Neural progenitor cell (in vitro differentiated cells): Measurements from ENCODE around the gene ZFY. TPM values are rescaled to one million over a fixed set of nuclear protein-coding genes. Genes with fewer than 3 reads are reported as not detected.

Source experiments
- DNase-seq: peaks from one replicate; pipeline ENCODE4 v3.0.0-alpha.2; 2016; ENCODE audit warnings: low spot score
- H2AFZ ChIP-seq: fragments of 200-600 bp; sonication (generic); replicated peaks from 2 replicates; pipeline ENCODE4 v1.6.1; 2016; ENCODE audit warnings: antibody characterized with exemption
- H3F3A ChIP-seq: fragments of 200-600 bp; sonication (generic); 2 replicates; pipeline ENCODE4 v1.6.1; 2016; ENCODE audit warnings: antibody characterized with exemption, low read depth
- H3K27ac ChIP-seq: fragments of 200-600 bp; sonication (generic); 2 replicates; pipeline ENCODE4 v1.5.1; 2016; ENCODE audit warnings: mild to moderate bottlenecking
- H3K27me3 ChIP-seq: fragments of 200-600 bp; sonication (generic); 2 replicates; pipeline ENCODE4 v1.6.1; 2016; ENCODE audit warnings: mild to moderate bottlenecking, moderate library complexity
- H3K36me3 ChIP-seq: fragments of 200-600 bp; sonication (generic); 2 replicates; pipeline ENCODE4 v1.5.1; 2016
- H3K4me1 ChIP-seq: fragments of 200-600 bp; sonication (generic); 2 replicates; pipeline ENCODE4 v1.6.1; 2016; ENCODE audit warnings: mixed run types
- H3K4me2 ChIP-seq: fragments of 200-600 bp; sonication (generic); 2 replicates; pipeline ENCODE4 v1.6.1; 2016
- H3K4me3 ChIP-seq: fragments of 200-600 bp; sonication (generic); 2 replicates; pipeline ENCODE4 v1.5.1; 2016
- H3K79me2 ChIP-seq: fragments of 200-600 bp; sonication (generic); 2 replicates; pipeline ENCODE4 v1.6.1; 2016; ENCODE audit warnings: low read depth
- H3K9ac ChIP-seq: fragments of 200-600 bp; sonication (generic); 2 replicates; pipeline ENCODE4 v1.6.1; 2016
- H3K9me3 ChIP-seq: fragments of 200-600 bp; sonication (generic); 2 replicates; pipeline ENCODE4 v1.5.1; 2016; ENCODE audit warnings: low read depth
- H4K20me1 ChIP-seq: fragments of 200-600 bp; sonication (generic); 2 replicates; pipeline ENCODE4 v1.6.1; 2016; ENCODE audit warnings: low read depth
- H3K27ac Mint-ChIP-seq: 3 replicates; pipeline ENCODE4 v1.8.0; 2021; ENCODE audit warnings: mixed read lengths
- H3K27me3 Mint-ChIP-seq: 2 replicates; pipeline ENCODE4 v1.8.0; 2022; ENCODE audit warnings: low read depth, mild to moderate bottlenecking, inconsistent platforms, moderate library complexity, mixed read lengths; ENCODE audit not compliant: insufficient read depth
- H3K36me3 Mint-ChIP-seq: 3 replicates; pipeline ENCODE4 v1.8.0; 2021; ENCODE audit warnings: mixed read lengths
- H3K4me1 Mint-ChIP-seq: 3 replicates; pipeline ENCODE4 v1.8.0; 2021; ENCODE audit warnings: mixed read lengths
- H3K4me3 Mint-ChIP-seq: 3 replicates; pipeline ENCODE4 v1.8.0; 2021; ENCODE audit warnings: mild to moderate bottlenecking, moderate library complexity, mixed read lengths
- H3K9me3 Mint-ChIP-seq: 3 replicates; pipeline ENCODE4 v1.8.0; 2020; ENCODE audit warnings: mixed read lengths
- CTCF ChIP-seq: fragments of 200-600 bp; sonication (generic); IDR thresholded peaks from 2 replicates; pipeline ENCODE4 v1.5.1; 2017; ENCODE audit warnings: antibody characterized with exemption, mild to moderate bottlenecking
- EZH2 ChIP-seq: fragments of 200-600 bp; sonication (generic); IDR thresholded peaks from 2 replicates; pipeline ENCODE4 v1.6.1; 2017; ENCODE audit warnings: antibody characterized with exemption, mild to moderate bottlenecking, moderate library complexity
- EZH2phosphoT487 ChIP-seq: fragments of 200-600 bp; sonication (generic); IDR thresholded peaks from 2 replicates; pipeline ENCODE4 v1.6.1; 2017; ENCODE audit warnings: antibody characterized with exemption
- total RNA-seq: library from RNA; depleted of rRNA; stranded (reverse); fragments of >200 nt; gene quantifications from 2 replicates; pipeline ENCODE4 v1.2.3, GENCODE V29; 2015; ENCODE audit warnings: low replicate concordance

The ZFY gene
- total RNA-seq, 1 donor from 2014 or later, result not detected

GRCh38 chrY:2949590-2950252 lies 14.5 kb downstream of the ZFY start:
- H3K79me2 ChIP-seq, result no peaks in the 10 kb centered on the region
- H3K36me3 Mint-ChIP-seq, result no peaks in the 10 kb centered on the region

GRCh38 chrY:2950655-2951054 lies 15.5 kb downstream of the ZFY start:
- no peak overlapping the region for H3K4me3 ChIP-seq
- H3K27me3 ChIP-seq, result no peaks in the 10 kb centered on the region
- H3K27ac ChIP-seq, result no peak overlapping the region
- H3K4me1 Mint-ChIP-seq, result no peaks in the 10 kb centered on the region
- no peaks in the 10 kb centered on the region for H3K4me1 ChIP-seq
- H3K4me2 ChIP-seq, result no peak overlapping the region
- no peaks in the 10 kb centered on the region for H3K36me3 Mint-ChIP-seq
- no peaks in the 10 kb centered on the region for H3K9me3 Mint-ChIP-seq
- no peak overlapping the region for H2AFZ ChIP-seq
- no peak for TF ChIP-seq EZH2phosphoT487
- TF ChIP-seq EZH2, result no peak
- no peak for TF ChIP-seq CTCF
- no peaks in the 10 kb centered on the region for H3K36me3 ChIP-seq
- H3K27me3 Mint-ChIP-seq, result no peaks in the 10 kb centered on the region
- H3K9ac ChIP-seq, result no peak overlapping the region
- H4K20me1 ChIP-seq, result no peaks in the 10 kb centered on the region
- H3K9me3 ChIP-seq, result no peaks in the 10 kb centered on the region
- no peaks in the 10 kb centered on the region for H3K79me2 ChIP-seq
- H3F3A ChIP-seq, result no peaks in the 10 kb centered on the region
- no peak overlapping the region for H3K4me3 Mint-ChIP-seq
- DNase-seq, result no peak
- H3K27ac Mint-ChIP-seq, result no peak overlapping the region

More at GRCh38 chrY:2949590-2950252, 14.5 kb downstream of the ZFY start:
- no peak overlapping the region for H3K27ac ChIP-seq
- no peaks in the 10 kb centered on the region for H4K20me1 ChIP-seq
- no peaks in the 10 kb centered on the region for H3K27me3 Mint-ChIP-seq
- H2AFZ ChIP-seq, result no peak overlapping the region
- no peak overlapping the region for H3K4me2 ChIP-seq
- H3K4me3 ChIP-seq, result no peak overlapping the region
- no peaks in the 10 kb centered on the region for H3K9me3 ChIP-seq
- H3K27ac Mint-ChIP-seq, result no peak overlapping the region
- H3K27me3 ChIP-seq, result no peaks in the 10 kb centered on the region
- no peaks in the 10 kb centered on the region for H3K9me3 Mint-ChIP-seq
- no peak overlapping the region for H3K4me3 Mint-ChIP-seq
- no peaks in the 10 kb centered on the region for H3F3A ChIP-seq
- TF ChIP-seq CTCF (no peak), EZH2phosphoT487 (no peak), EZH2 (no peak)
- no peaks in the 10 kb centered on the region for H3K4me1 Mint-ChIP-seq
- no peaks in the 10 kb centered on the region for H3K36me3 ChIP-seq
- no peak for DNase-seq
- H3K4me1 ChIP-seq, result no peaks in the 10 kb centered on the region
- no peak overlapping the region for H3K9ac ChIP-seq

- Mint-ChIP-seq H3K4me3 (no peak overlapping the region), H3K27me3 (no peaks in the 10 kb centered on the region), H3K36me3 (no peaks in the 10 kb centered on the region), H3K9me3 (no peaks in the 10 kb centered on the region), H3K4me1 (no peaks in the 10 kb centered on the region), H3K27ac (no peak overlapping the region)
- H3K27me3 ChIP-seq, result no peaks in the 10 kb centered on the region
- H3K36me3 ChIP-seq, result no peaks in the 10 kb centered on the region
- no peak overlapping the region for H3K27ac ChIP-seq
- H4K20me1 ChIP-seq, result no peaks in the 10 kb centered on the region
- H2AFZ ChIP-seq, result no peak overlapping the region
- no peaks in the 10 kb centered on the region for H3K4me1 ChIP-seq
- no peak overlapping the region for H3K4me2 ChIP-seq
- no peak overlapping the region for H3K9ac ChIP-seq
- no peaks in the 10 kb centered on the region for H3K79me2 ChIP-seq
- no peaks in the 10 kb centered on the region for H3K9me3 ChIP-seq
- no peak for TF ChIP-seq EZH2phosphoT487
- TF ChIP-seq EZH2, result no peak
- no peak overlapping the region for H3K4me3 ChIP-seq
- H3F3A ChIP-seq, result no peaks in the 10 kb centered on the region
- DNase-seq, result no peak
These were observed 17.7 kb downstream of the ZFY start for GRCh38 chrY:2952912-2953311.

GRCh38 chrY:2954735-2955134 lies 19.6 kb downstream of the ZFY start:
- TF ChIP-seq EZH2, result no peak
- no peaks in the 10 kb centered on the region for H3K4me1 Mint-ChIP-seq
- H3K36me3 Mint-ChIP-seq, result no peaks in the 10 kb centered on the region
- Histone ChIP-seq H3K4me2 (no peak overlapping the region), H3K36me3 (no peaks in the 10 kb centered on the region), H3K79me2 (no peaks in the 10 kb centered on the region), H3K9ac (no peak overlapping the region), H3K27ac (no peak overlapping the region), H4K20me1 (no peaks in the 10 kb centered on the region), H3K4me3 (no peak overlapping the region), H3F3A (no peaks in the 10 kb centered on the region), H3K4me1 (no peaks in the 10 kb centered on the region), H3K9me3 (no peaks in the 10 kb centered on the region), H2AFZ (no peak overlapping the region), H3K27me3 (no peaks in the 10 kb centered on the region)
- H3K27ac Mint-ChIP-seq, result no peak overlapping the region
- no peaks in the 10 kb centered on the region for H3K27me3 Mint-ChIP-seq
- no peak overlapping the region for H3K4me3 Mint-ChIP-seq
- H3K9me3 Mint-ChIP-seq, result no peaks in the 10 kb centered on the region
- no peak for DNase-seq
